ENCODE results near the gene KRTAP20-3.

KRTAP20-3 gene

GRCh38 chr21:30642564-30642963, at the start of gene KRTAP20-3:
KRTAP20-3 (plus strand) TSS chr21:30642864.
- TF ChIP-seq CREB1 (IDR thresholded peaks at IDR 0.05; ENCODE audit: low read depth) (no peak), RAD21 (IDR thresholded peaks at IDR 0.05; ENCODE audit: low read depth) (no peak), MAX (IDR thresholded peaks at IDR 0.05) (no peak), REST (IDR thresholded peaks at IDR 0.05; ENCODE audit: low read depth) (no peak), FOXM1 (IDR thresholded peaks at IDR 0.05; ENCODE audit: borderline replicate concordance, low read depth) (no peak), USF1 (IDR thresholded peaks at IDR 0.05) (no peak), EGR1 (IDR thresholded peaks at IDR 0.05) (no peak), TCF12 (IDR thresholded peaks at IDR 0.05; ENCODE audit: low read depth) (no peak), ZBTB7A (IDR thresholded peaks at IDR 0.05; ENCODE audit: low read depth) (no peak), YY1 (IDR thresholded peaks at IDR 0.05; ENCODE audit: low read depth) (no peak), EP300 (IDR thresholded peaks at IDR 0.05; ENCODE audit: borderline replicate concordance) (no peak), TAF1 (IDR thresholded peaks at IDR 0.05; ENCODE audit: low read depth) (no peak), NFIC (IDR thresholded peaks at IDR 0.05) (no peak), CEBPB (IDR thresholded peaks at IDR 0.05) (no peak), TEAD4 (IDR thresholded peaks at IDR 0.05) (no peak)

GRCh38 chr21:30598802-30599201, 43.9 kb upstream of the KRTAP20-3 start, which contains the start of gene KRTAP6-2:
KRTAP6-2 (minus strand) TSS chr21:30598902; CDS start chr21:30598874, 28 bp downstream.
- TF ChIP-seq RAD21 (IDR thresholded peaks at IDR 0.05; ENCODE audit: low read depth) (no peak), REST (IDR thresholded peaks at IDR 0.05; ENCODE audit: low read depth) (no peak), EP300 (IDR thresholded peaks at IDR 0.05; ENCODE audit: borderline replicate concordance) (no peak), MAX (IDR thresholded peaks at IDR 0.05) (no peak), FOXM1 (IDR thresholded peaks at IDR 0.05; ENCODE audit: borderline replicate concordance, low read depth) (no peak), ZBTB7A (IDR thresholded peaks at IDR 0.05; ENCODE audit: low read depth) (no peak), TEAD4 (IDR thresholded peaks at IDR 0.05) (no peak), CREB1 (IDR thresholded peaks at IDR 0.05; ENCODE audit: low read depth) (no peak), TAF1 (IDR thresholded peaks at IDR 0.05; ENCODE audit: low read depth) (no peak), EGR1 (IDR thresholded peaks at IDR 0.05) (no peak), NFIC (IDR thresholded peaks at IDR 0.05) (no peak), TCF12 (IDR thresholded peaks at IDR 0.05; ENCODE audit: low read depth) (no peak), USF1 (IDR thresholded peaks at IDR 0.05) (no peak), YY1 (IDR thresholded peaks at IDR 0.05; ENCODE audit: low read depth) (no peak)

- TF ChIP-seq ZBTB7A (IDR thresholded peaks at IDR 0.05; ENCODE audit: low read depth) (no peak), NFIC (IDR thresholded peaks at IDR 0.05) (no peak), TEAD4 (IDR thresholded peaks at IDR 0.05) (no peak), FOXM1 (IDR thresholded peaks at IDR 0.05; ENCODE audit: borderline replicate concordance, low read depth) (no peak), MAX (IDR thresholded peaks at IDR 0.05) (no peak), CEBPB (IDR thresholded peaks at IDR 0.05) (no peak), REST (IDR thresholded peaks at IDR 0.05; ENCODE audit: low read depth) (no peak), USF1 (IDR thresholded peaks at IDR 0.05) (no peak), TCF12 (IDR thresholded peaks at IDR 0.05; ENCODE audit: low read depth) (no peak), CREB1 (IDR thresholded peaks at IDR 0.05; ENCODE audit: low read depth) (no peak), EP300 (IDR thresholded peaks at IDR 0.05; ENCODE audit: borderline replicate concordance) (no peak), EGR1 (IDR thresholded peaks at IDR 0.05) (no peak), TAF1 (IDR thresholded peaks at IDR 0.05; ENCODE audit: low read depth) (no peak), RAD21 (IDR thresholded peaks at IDR 0.05; ENCODE audit: low read depth) (no peak), YY1 (IDR thresholded peaks at IDR 0.05; ENCODE audit: low read depth) (no peak)
Measured at GRCh38 chr21:30600787-30601186, 41.9 kb upstream of the KRTAP20-3 start, which contains the start of gene KRTAP22-1. KRTAP22-1 (plus strand) TSS chr21:30601087.
